ENCODE results near the gene PMEPA1.

- no peak for TF ChIP-seq CTCF (IDR thresholded peaks at IDR 0.05; ENCODE audit: insufficient read depth, low read depth, low read length)
- no peak for TF ChIP-seq EZH2 (IDR thresholded peaks at IDR 0.05; ENCODE audit: insufficient read depth, low read length)
These were observed 2.5 kb upstream of the PMEPA1 start for GRCh38 chr20:57712341-57712740.
